ENCODE measurements around the gene CTAG1B. TPM values are rescaled to one million over a fixed set of nuclear protein-coding genes. Genes with fewer than 3 reads are reported as not detected.
"Not testable (repeated sequence)": the region's sequence is repeated elsewhere in the genome, so short reads cannot be mapped to it uniquely, and the experiment has no call there.

The CTAG1B gene
- total RNA-seq, 2 experiments from 2014 or later, result not detected

GRCh38 chrX:154570361-154570760 is 48.7 kb downstream of the CTAG1B start:
- BruUV-seq (replicated peaks); POLR2A ChIA-PET; DNase-seq (ENCODE audit: low spot score); intact Hi-C loops (cut with micrococcal nuclease; ENCODE audit: unreplicated experiment); CTCF ChIA-PET (ENCODE audit: unreplicated experiment); H4K20me1 ChIP-seq (ENCODE audit: insufficient read depth, low read length); H3K9me3 ChIP-seq (ENCODE audit: low read length); H3K36me3 ChIP-seq (ENCODE audit: insufficient read depth, low read length); H2AFZ ChIP-seq (ENCODE audit: low read length); H3K27ac ChIP-seq (ENCODE audit: low read depth, low read length, poor library complexity, severe bottlenecking); H3K4me3 ChIP-seq (ENCODE audit: low read depth, low read length, poor library complexity, severe bottlenecking); H3K4me1 ChIP-seq (ENCODE audit: insufficient read depth, low read length, poor library complexity, severe bottlenecking); H3K4me2 ChIP-seq (ENCODE audit: low read length); H3K9me2 ChIP-seq (ENCODE audit: insufficient read depth, low read length); H3K79me2 ChIP-seq (ENCODE audit: insufficient read depth, low read depth, low read length): not testable (repeated sequence)

Small RNA genes within 50 kb of the gene (small RNA-seq; reads per million reads assigned to genes)
- gene AC244090.1, result not detected
- gene AC244107.2, result not detected

Other genes starting within 250 kb of the CTAG1B start
- 78.8 and 91.2 TPM in 2 replicates for gene FLNA, start 244.6 kb downstream of the CTAG1B start, total RNA-seq (2014; rRNA removed; shearing (Covaris generic))
- gene FLNA, start 244.6 kb downstream of the CTAG1B start, total RNA-seq (2022), result 96.9 and 97.7 TPM in 2 replicates
- gene EMD, start 240.0 kb downstream of the CTAG1B start, total RNA-seq (2014; rRNA removed; shearing (Covaris generic)), result 25.3 and 35.4 TPM in 2 replicates
- 64.1 and 64.6 TPM in 2 replicates for gene EMD, start 240.0 kb downstream of the CTAG1B start, total RNA-seq (2022)
- 4,261 and 4,291 TPM in 2 replicates for gene RPL10, start 220.9 kb downstream of the CTAG1B start, total RNA-seq (2014; rRNA removed; shearing (Covaris generic))
- gene RPL10, start 220.9 kb downstream of the CTAG1B start, total RNA-seq (2022), result 2,447 and 2,466 TPM in 2 replicates
- gene DNASE1L1, start 210.0 kb downstream of the CTAG1B start, total RNA-seq (2014; rRNA removed; shearing (Covaris generic)), result 13.4 and 23.1 TPM in 2 replicates
- 21.5 and 30.1 TPM in 2 replicates for gene DNASE1L1, start 210.0 kb downstream of the CTAG1B start, total RNA-seq (2022)
- 74.2 and 94.5 TPM in 2 replicates for gene TAFAZZIN, start 207.7 kb downstream of the CTAG1B start, total RNA-seq (2014; rRNA removed; shearing (Covaris generic))
- gene TAFAZZIN, start 207.7 kb downstream of the CTAG1B start, total RNA-seq (2022), result 85.3 and 104 TPM in 2 replicates
- 22.2 and 26.4 TPM in 2 replicates for gene ATP6AP1, start 190.6 kb downstream of the CTAG1B start, total RNA-seq (2014; rRNA removed; shearing (Covaris generic))
- gene ATP6AP1, start 190.6 kb downstream of the CTAG1B start, total RNA-seq (2022), result 37.4 and 39.5 TPM in 2 replicates
- gene GDI1, start 182.1 kb downstream of the CTAG1B start, total RNA-seq (2014; rRNA removed; shearing (Covaris generic)), result 101 and 103 TPM in 2 replicates
- 76.6 and 93.6 TPM in 2 replicates for gene GDI1, start 182.1 kb downstream of the CTAG1B start, total RNA-seq (2022)
- gene FAM50A, start 175.1 kb downstream of the CTAG1B start, total RNA-seq (2014; rRNA removed; shearing (Covaris generic)), result 28.1 and 30.8 TPM in 2 replicates
- 49.0 and 55.1 TPM in 2 replicates for gene FAM50A, start 175.1 kb downstream of the CTAG1B start, total RNA-seq (2022)
- gene PLXNA3, start 161.0 kb downstream of the CTAG1B start, total RNA-seq (2014; rRNA removed; shearing (Covaris generic)), result 0.28 and 5.6 TPM in 2 replicates
- gene PLXNA3, start 161.0 kb downstream of the CTAG1B start, total RNA-seq (2022), result 5.2 and 8.0 TPM in 2 replicates
- 53.2 and 70.1 TPM in 2 replicates for gene LAGE3, start 140.0 kb downstream of the CTAG1B start, total RNA-seq (2014; rRNA removed; shearing (Covaris generic))
- gene LAGE3, start 140.0 kb downstream of the CTAG1B start, total RNA-seq (2022), result 31.3 and 40.6 TPM in 2 replicates
- 76.0 and 89.9 TPM in 2 replicates for gene UBL4A, start 132.7 kb downstream of the CTAG1B start, total RNA-seq (2014; rRNA removed; shearing (Covaris generic))
- gene UBL4A, start 132.7 kb downstream of the CTAG1B start, total RNA-seq (2022), result 49.4 and 49.7 TPM in 2 replicates
- 12.4 and 14.1 TPM in 2 replicates for gene SLC10A3, start 128.7 kb downstream of the CTAG1B start, total RNA-seq (2014; rRNA removed; shearing (Covaris generic))
- 12.7 and 15.6 TPM in 2 replicates for gene SLC10A3, start 128.7 kb downstream of the CTAG1B start, total RNA-seq (2022)
- 15.3 and 16.4 TPM in 2 replicates for gene FAM3A, start 103.0 kb downstream of the CTAG1B start, total RNA-seq (2014; rRNA removed; shearing (Covaris generic))
- gene FAM3A, start 103.0 kb downstream of the CTAG1B start, total RNA-seq (2022), result 21.9 and 24.6 TPM in 2 replicates
- gene G6PD, start 72.4 kb downstream of the CTAG1B start, total RNA-seq (2014; rRNA removed; shearing (Covaris generic)), result 21.6 and 26.1 TPM in 2 replicates
- gene G6PD, start 72.4 kb downstream of the CTAG1B start, total RNA-seq (2022), result 40.9 and 47.1 TPM in 2 replicates
- gene IKBKG, start 71.7 kb downstream of the CTAG1B start, total RNA-seq (2014; rRNA removed; shearing (Covaris generic)), result 9.9 and 14.3 TPM in 2 replicates
- gene IKBKG, start 71.7 kb downstream of the CTAG1B start, total RNA-seq (2022), result 31.6 and 34.4 TPM in 2 replicates
- 0.36 TPM in 1 of 2 replicates, not detected in the other for gene CTAG1A, start 34.1 kb downstream of the CTAG1B start, total RNA-seq (2014; rRNA removed; shearing (Covaris generic))
- gene CTAG1A, start 34.1 kb downstream of the CTAG1B start, total RNA-seq (2022), result not detected in 2 replicates
- not detected in 2 replicates for gene CTAG2, start 34.3 kb upstream of the CTAG1B start, total RNA-seq (2014; rRNA removed; shearing (Covaris generic))
- gene CTAG2, start 34.3 kb upstream of the CTAG1B start, total RNA-seq (2022), result not detected in 2 replicates
- gene GAB3, start 131.8 kb upstream of the CTAG1B start, total RNA-seq (2014; rRNA removed; shearing (Covaris generic)), result 0.09 TPM in 1 of 2 replicates, not detected in the other
- gene GAB3, start 131.8 kb upstream of the CTAG1B start, total RNA-seq (2022), result 0.38 and 0.53 TPM in 2 replicates
- 67.7 and 93.3 TPM in 2 replicates for gene DKC1, start 143.6 kb upstream of the CTAG1B start, total RNA-seq (2014; rRNA removed; shearing (Covaris generic))
- 134 and 138 TPM in 2 replicates for gene DKC1, start 143.6 kb upstream of the CTAG1B start, total RNA-seq (2022)
- 0.75 and 3.5 TPM in 2 replicates for gene MPP1, start 186.2 kb upstream of the CTAG1B start, total RNA-seq (2014; rRNA removed; shearing (Covaris generic))
- 1.2 and 2.6 TPM in 2 replicates for gene MPP1, start 186.2 kb upstream of the CTAG1B start, total RNA-seq (2022)
- gene SMIM9, start 215.4 kb upstream of the CTAG1B start, total RNA-seq (2014; rRNA removed; shearing (Covaris generic)), result not detected in 2 replicates
- gene SMIM9, start 215.4 kb upstream of the CTAG1B start, total RNA-seq (2022), result not detected in 2 replicates